ENCODE results near the gene DNAAF3.
A peak's percentile ranks its signal among the peaks of the same experiment; 100 is the strongest.

Gene DNAAF3

GRCh38 chr19:55178781-55179599 lies 12.6 kb upstream of the DNAAF3 start:
- peak; percentile 97 for DNase-seq
- H3K36me3 ChIP-seq (ENCODE audit: insufficient read depth, low read length): no peaks in the 10 kb centered on the region
- H4K20me1 ChIP-seq (ENCODE audit: insufficient read depth, low read length): peaks cover 26% of the 10 kb centered on the region
- H3K27ac ChIP-seq (ENCODE audit: low read length): no peak overlapping the region
- H3K9me3 ChIP-seq (ENCODE audit: insufficient read depth, low read length, severe bottlenecking): no peaks in the 10 kb centered on the region
- ATAC-seq (ENCODE audit: insufficient read depth, low read depth): peak; percentile 92
- H3K4me3 ChIP-seq (ENCODE audit: low read depth in 1 of 2, low read length in 2 of 2): peak overlapping the region in 1 of 2 experiments; percentile 38; a peak in 2 of 4 replicates
- peak overlapping the region; percentile 60 for H3K4me2 ChIP-seq (ENCODE audit: insufficient read depth, low read length)
- H3K9ac ChIP-seq (ENCODE audit: low read depth, low read length): no peak overlapping the region
- H2AFZ ChIP-seq (ENCODE audit: low read depth, low read length): no peak overlapping the region
- peaks cover 27% of the 10 kb centered on the region for H3K4me1 ChIP-seq (ENCODE audit: insufficient read depth, low read length)
- peaks cover 8% of the 10 kb centered on the region for H3K27me3 ChIP-seq (ENCODE audit: insufficient read depth, low read length, poor library complexity)
- H3K79me2 ChIP-seq (ENCODE audit: insufficient read depth, low read length): no peaks in the 10 kb centered on the region
- TF ChIP-seq EZH2 (IDR thresholded peaks at IDR 0.05; ENCODE audit: borderline replicate concordance, low read depth, low read length, severe bottlenecking): no peak
- TF ChIP-seq, protein P1, sequence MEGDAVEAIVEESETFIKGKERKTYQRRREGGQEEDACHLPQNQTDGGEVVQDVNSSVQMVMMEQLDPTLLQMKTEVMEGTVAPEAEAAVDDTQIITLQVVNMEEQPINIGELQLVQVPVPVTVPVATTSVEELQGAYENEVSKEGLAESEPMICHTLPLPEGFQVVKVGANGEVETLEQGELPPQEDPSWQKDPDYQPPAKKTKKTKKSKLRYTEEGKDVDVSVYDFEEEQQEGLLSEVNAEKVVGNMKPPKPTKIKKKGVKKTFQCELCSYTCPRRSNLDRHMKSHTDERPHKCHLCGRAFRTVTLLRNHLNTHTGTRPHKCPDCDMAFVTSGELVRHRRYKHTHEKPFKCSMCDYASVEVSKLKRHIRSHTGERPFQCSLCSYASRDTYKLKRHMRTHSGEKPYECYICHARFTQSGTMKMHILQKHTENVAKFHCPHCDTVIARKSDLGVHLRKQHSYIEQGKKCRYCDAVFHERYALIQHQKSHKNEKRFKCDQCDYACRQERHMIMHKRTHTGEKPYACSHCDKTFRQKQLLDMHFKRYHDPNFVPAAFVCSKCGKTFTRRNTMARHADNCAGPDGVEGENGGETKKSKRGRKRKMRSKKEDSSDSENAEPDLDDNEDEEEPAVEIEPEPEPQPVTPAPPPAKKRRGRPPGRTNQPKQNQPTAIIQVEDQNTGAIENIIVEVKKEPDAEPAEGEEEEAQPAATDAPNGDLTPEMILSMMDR (IDR thresholded peaks at IDR 0.05; ENCODE audit: borderline replicate concordance, extremely low read depth, low read length, poor library complexity, severe bottlenecking): no peak

- ATAC-seq (ENCODE audit: insufficient read depth, low read depth) (no peak), DNase-seq (peak; percentile 17)
- no peaks in the 10 kb centered on the region for H3K36me3 ChIP-seq (ENCODE audit: insufficient read depth, low read length)
- peaks cover 15% of the 10 kb centered on the region for H3K27me3 ChIP-seq (ENCODE audit: insufficient read depth, low read length, poor library complexity)
- no peak overlapping the region for H3K4me3 ChIP-seq (ENCODE audit: low read depth in 1 of 2, low read length in 2 of 2)
- H3K9me3 ChIP-seq (ENCODE audit: insufficient read depth, low read length, severe bottlenecking): no peaks in the 10 kb centered on the region
- no peaks in the 10 kb centered on the region for H3K79me2 ChIP-seq (ENCODE audit: insufficient read depth, low read length)
- TF ChIP-seq EZH2 (IDR thresholded peaks at IDR 0.05; ENCODE audit: borderline replicate concordance, low read depth, low read length, severe bottlenecking): no peak
- TF ChIP-seq, protein P1 (IDR thresholded peaks at IDR 0.05; ENCODE audit: borderline replicate concordance, extremely low read depth, low read length, poor library complexity, severe bottlenecking): no peak
- H3K4me2 ChIP-seq (ENCODE audit: insufficient read depth, low read length): no peak overlapping the region
- H3K9ac ChIP-seq (ENCODE audit: low read depth, low read length): no peak overlapping the region
- no peak overlapping the region for H3K27ac ChIP-seq (ENCODE audit: low read length)
- peaks cover 19% of the 10 kb centered on the region for H4K20me1 ChIP-seq (ENCODE audit: insufficient read depth, low read length)
- peaks cover 27% of the 10 kb centered on the region for H3K4me1 ChIP-seq (ENCODE audit: insufficient read depth, low read length)
- H2AFZ ChIP-seq (ENCODE audit: low read depth, low read length): no peak overlapping the region
Observed at GRCh38 chr19:55176076-55176475, 9.7 kb upstream of the DNAAF3 start.

GRCh38 chr19:55175117-55175867 lies 8.9 kb upstream of the DNAAF3 start:
- TF ChIP-seq EZH2 (IDR thresholded peaks at IDR 0.05; ENCODE audit: borderline replicate concordance, low read depth, low read length, severe bottlenecking): no peak
- TF ChIP-seq, protein P1 (IDR thresholded peaks at IDR 0.05; ENCODE audit: borderline replicate concordance, extremely low read depth, low read length, poor library complexity, severe bottlenecking): no peak
- H3K4me1 ChIP-seq (ENCODE audit: insufficient read depth, low read length): peaks cover 24% of the 10 kb centered on the region
- ATAC-seq (ENCODE audit: insufficient read depth, low read depth) (no peak), DNase-seq (no peak)
- no peaks in the 10 kb centered on the region for H3K36me3 ChIP-seq (ENCODE audit: insufficient read depth, low read length)
- H3K27me3 ChIP-seq (ENCODE audit: insufficient read depth, low read length, poor library complexity): peaks cover 7% of the 10 kb centered on the region
- H2AFZ ChIP-seq (ENCODE audit: low read depth, low read length): no peak overlapping the region
- H3K4me2 ChIP-seq (ENCODE audit: insufficient read depth, low read length): no peak overlapping the region
- no peak overlapping the region for H3K27ac ChIP-seq (ENCODE audit: low read length)
- no peak overlapping the region for H3K4me3 ChIP-seq (ENCODE audit: low read depth in 1 of 2, low read length in 2 of 2)
- no peaks in the 10 kb centered on the region for H3K79me2 ChIP-seq (ENCODE audit: insufficient read depth, low read length)
- no peak overlapping the region for H3K9ac ChIP-seq (ENCODE audit: low read depth, low read length)
- H3K9me3 ChIP-seq (ENCODE audit: insufficient read depth, low read length, severe bottlenecking): no peaks in the 10 kb centered on the region
- H4K20me1 ChIP-seq (ENCODE audit: insufficient read depth, low read length): peaks cover 11% of the 10 kb centered on the region
